Subcutaneous abdominal adipose tissue (tissue), 5 donors: ENCODE data around the gene NCOA3.
"Not testable (repeated sequence)": the region's sequence is repeated elsewhere in the genome, so short reads cannot be mapped to it uniquely, and the experiment has no call there.

ENCODE experiments used
- H3K27ac ChIP-seq: one replicate; pipeline ENCODE4 v1.7.0; 2013; ENCODE audit warnings: low read depth, mild to moderate bottlenecking, inconsistent platforms, low read length, moderate library complexity
- H3K27me3 ChIP-seq, 5 donors: one replicate each; pipeline ENCODE4 v1.7.0; 2013; ENCODE audit warnings: low read length in 5 of 5, inconsistent platforms in 1 of 5; ENCODE audit not compliant: control insufficient read depth in 5 of 5, insufficient read depth in 4 of 5
- H3K36me3 ChIP-seq, 5 donors: one replicate each; pipeline ENCODE4 v1.7.0; 2013; ENCODE audit warnings: low read length in 5 of 5; ENCODE audit not compliant: control insufficient read depth in 5 of 5, insufficient read depth in 5 of 5
- H3K4me1 ChIP-seq, 5 donors: one replicate each; pipeline ENCODE4 v1.7.0; 2013; ENCODE audit warnings: low read length in 5 of 5, mild to moderate bottlenecking in 3 of 5, moderate library complexity in 1 of 5; ENCODE audit not compliant: control insufficient read depth in 5 of 5, insufficient read depth in 5 of 5
- H3K4me3 ChIP-seq, 5 donors: one replicate each; pipeline ENCODE4 v1.7.0; 2013; ENCODE audit warnings: low read length in 5 of 5, low read depth in 1 of 5
- H3K9ac ChIP-seq, 5 donors: one replicate each; pipeline ENCODE4 v1.7.0; 2013; ENCODE audit warnings: low read length in 5 of 5, mild to moderate bottlenecking in 4 of 5, moderate library complexity in 3 of 5
- H3K9me3 ChIP-seq, 5 donors: one replicate each; pipeline ENCODE4 v1.7.0; 2013; ENCODE audit warnings: low read length in 5 of 5; ENCODE audit not compliant: control insufficient read depth in 5 of 5
- donor health status: healthy.
- donor health status: healthy.
- donor health status: healthy.
- donor health status: healthy.
- donor health status: healthy.

NCOA3 gene

GRCh38 chr20:47501482-47502270 is at the start of gene NCOA3:
NCOA3 (plus strand) TSS chr20:47501887; CDS start chr20:47622248, 120,361 bp downstream.
- Histone ChIP-seq H3K4me3 (peak within 1 kb of the TSS; percentile 84 to 91 (median 87)), H3K36me3 (no peaks in the 10 kb centered on the region), H3K9ac (peak within 1 kb of the TSS; percentile 87 to 96 (median 89)), H3K4me1 (peaks cover 2 to 24% (median 21%) of the 10 kb centered on the region in 5 donors), H3K27ac (peak within 1 kb of the TSS; percentile 90), H3K9me3 (no peaks in the 10 kb centered on the region), H3K27me3 (no peaks in the 10 kb centered on the region)

- Histone ChIP-seq H3K4me1 (peaks cover 0 to 2% (median 0%) of the 10 kb centered on the region in 5 donors), H3K27ac (no peak overlapping the region), H3K4me3 (no peak overlapping the region), H3K9me3 (peaks cover 0 to 3% (median 0%) of the 10 kb centered on the region in 5 donors), H3K36me3 (no peaks in the 10 kb centered on the region), H3K9ac (no peak overlapping the region), H3K27me3 (no peaks in the 10 kb centered on the region)
Observed at GRCh38 chr20:47452736-47453161, 48.9 kb upstream of the NCOA3 start.

DNA sequence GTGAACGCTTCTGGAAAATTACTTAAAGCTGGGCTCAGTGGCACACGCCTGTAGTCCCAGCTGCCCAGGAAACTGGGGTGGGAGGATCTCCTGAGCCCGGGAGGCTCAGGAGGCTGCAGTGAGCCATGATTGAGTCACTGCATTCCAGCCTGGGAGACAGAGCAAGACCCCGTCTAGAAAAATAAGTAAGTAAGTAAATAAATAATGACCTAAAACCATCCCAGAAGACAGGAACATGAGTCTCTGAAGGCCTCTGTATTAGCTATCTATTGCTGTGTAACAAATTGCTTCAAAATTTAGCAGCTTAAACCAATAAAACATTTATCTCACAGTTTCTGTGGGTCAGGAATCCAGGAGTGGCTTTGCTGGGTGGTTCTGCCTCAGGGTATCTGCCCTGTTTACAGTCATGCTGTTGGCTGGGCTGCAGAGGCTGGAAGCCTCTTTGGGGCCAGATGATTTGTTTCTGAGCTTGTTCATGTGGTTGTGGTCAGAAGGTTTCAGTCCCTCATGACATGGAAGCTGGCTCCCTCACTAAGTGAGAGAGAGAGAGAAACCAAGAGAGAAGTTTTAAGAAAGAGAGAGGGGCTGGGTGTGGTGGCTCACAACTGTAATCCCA is 48.4 kb upstream of the NCOA3 start:
- no peak overlapping the region for H3K27ac ChIP-seq
- peaks cover 0 to 2% (median 0%) of the 10 kb centered on the region in 5 donors for H3K4me1 ChIP-seq
- H3K9me3 ChIP-seq = peaks cover 0 to 3% (median 0%) of the 10 kb centered on the region in 5 donors
- no peaks in the 10 kb centered on the region for H3K36me3 ChIP-seq
- H3K27me3 ChIP-seq = no peaks in the 10 kb centered on the region
- no peak overlapping the region for H3K9ac ChIP-seq
- H3K4me3 ChIP-seq = no peak overlapping the region

DNA sequence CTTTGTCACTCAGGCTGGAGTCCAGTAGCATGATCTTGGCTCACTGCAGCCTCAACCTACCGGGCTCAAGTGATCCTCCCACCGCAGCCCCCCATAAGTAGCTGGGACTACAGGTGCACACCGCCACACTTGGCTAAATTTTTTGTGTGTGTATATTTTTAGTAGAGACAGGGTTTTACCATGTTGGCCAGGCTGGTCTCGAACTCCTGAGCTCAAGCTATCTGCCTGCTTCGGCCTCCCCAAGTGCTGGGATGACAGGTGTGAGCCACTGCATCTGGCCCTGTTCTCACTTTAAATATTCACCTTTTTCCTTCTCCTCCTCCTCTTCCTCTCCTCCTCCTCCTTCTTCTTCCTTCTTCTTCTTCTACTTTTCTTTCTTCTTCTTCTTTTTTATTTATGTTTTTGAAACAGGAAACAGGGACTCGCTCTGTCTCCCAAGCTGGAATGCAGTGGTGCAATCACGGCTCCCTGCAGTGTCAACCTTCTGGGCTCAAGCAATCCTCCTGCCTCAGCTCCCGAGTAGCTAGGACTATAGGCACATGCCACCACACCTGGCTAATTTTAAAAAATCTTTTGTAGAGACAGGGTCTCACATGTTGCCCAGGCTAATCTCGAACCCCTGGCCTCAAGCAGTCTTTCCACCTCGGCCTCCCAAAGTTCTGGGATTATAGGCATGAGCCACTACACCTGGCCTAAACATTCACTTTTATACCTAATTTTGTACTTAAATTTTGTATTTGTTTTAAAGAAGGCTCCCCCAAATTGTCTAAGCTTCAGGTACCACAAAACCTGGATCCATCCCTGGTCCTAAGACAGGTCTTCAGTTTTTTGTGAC is 47.2 kb upstream of the NCOA3 start:
- Histone ChIP-seq H3K9me3 (peaks cover 0 to 3% (median 0%) of the 10 kb centered on the region in 5 donors), H3K9ac (no peak overlapping the region), H3K36me3 (no peaks in the 10 kb centered on the region), H3K4me3 (no peak overlapping the region), H3K27me3 (no peaks in the 10 kb centered on the region), H3K4me1 (peaks cover 0 to 2% (median 0%) of the 10 kb centered on the region in 5 donors), H3K27ac (no peak overlapping the region)

- H3K9me3 ChIP-seq = peaks cover 0 to 3% (median 0%) of the 10 kb centered on the region in 5 donors
- peaks cover 0 to 2% (median 0%) of the 10 kb centered on the region in 5 donors for H3K4me1 ChIP-seq
- no peak overlapping the region for H3K27ac ChIP-seq
- no peak overlapping the region for H3K9ac ChIP-seq
- no peaks in the 10 kb centered on the region for H3K27me3 ChIP-seq
- no peaks in the 10 kb centered on the region for H3K36me3 ChIP-seq
- no peak overlapping the region for H3K4me3 ChIP-seq
Observed at GRCh38 chr20:47455133-47456040, 46.3 kb upstream of the NCOA3 start.

- Histone ChIP-seq H3K36me3 (no peaks in the 10 kb centered on the region), H3K4me3 (no peak overlapping the region), H3K9me3 (peaks cover 0 to 3% (median 0%) of the 10 kb centered on the region in 5 donors), H3K9ac (no peak overlapping the region), H3K27me3 (no peaks in the 10 kb centered on the region), H3K27ac (no peak overlapping the region), H3K4me1 (peaks cover 0 to 2% (median 0%) of the 10 kb centered on the region in 5 donors)
Observed at GRCh38 chr20:47456041-47456537, 45.6 kb upstream of the NCOA3 start.

- H3K4me1 ChIP-seq = peaks cover 0 to 2% (median 0%) of the 10 kb centered on the region in 5 donors
- no peak overlapping the region for H3K4me3 ChIP-seq
- H3K36me3 ChIP-seq = no peaks in the 10 kb centered on the region
- peaks cover 0 to 3% (median 0%) of the 10 kb centered on the region in 5 donors for H3K9me3 ChIP-seq
- H3K27me3 ChIP-seq = no peaks in the 10 kb centered on the region
- no peak overlapping the region for H3K27ac ChIP-seq
- no peak overlapping the region for H3K9ac ChIP-seq
Observed at GRCh38 chr20:47456952-47457724, 44.5 kb upstream of the NCOA3 start.

DNA sequence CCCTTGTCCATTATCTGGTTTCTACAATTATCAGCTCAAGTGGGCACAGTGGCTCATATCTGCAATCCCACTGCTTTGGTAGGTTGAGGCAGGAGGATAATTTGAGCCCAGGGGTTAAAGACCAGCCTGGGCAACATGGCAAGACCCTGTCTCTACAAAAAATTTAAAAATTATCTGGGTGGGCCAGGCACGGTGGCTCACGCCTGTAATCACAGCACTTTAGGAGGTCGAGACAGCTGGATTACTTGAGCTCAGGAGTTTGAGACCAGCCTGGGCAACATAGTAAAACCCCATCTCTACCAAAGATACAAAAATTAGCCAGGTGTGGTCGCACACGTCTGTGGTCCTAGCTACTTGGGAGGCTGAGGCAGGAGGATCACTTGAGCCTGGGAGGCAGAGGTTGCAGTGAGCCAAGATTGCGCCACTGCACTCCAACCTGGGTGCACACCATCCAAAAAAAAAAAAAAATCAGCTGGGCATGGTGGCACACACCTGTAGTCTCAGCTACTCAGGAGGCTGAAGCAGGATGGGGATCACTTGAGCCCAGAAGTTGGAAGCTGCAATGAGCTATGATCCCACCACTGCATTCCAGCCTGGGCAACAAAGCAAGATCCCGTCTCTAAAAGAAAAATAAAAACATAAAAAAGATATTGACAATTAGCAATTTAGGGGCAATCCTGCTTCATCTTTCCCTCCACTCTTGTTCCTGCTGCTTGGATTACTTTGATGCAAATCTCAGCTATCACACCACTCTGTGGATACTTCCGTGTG is 43.2 kb upstream of the NCOA3 start:
- not testable (repeated sequence) for H3K4me1 ChIP-seq, H3K27ac ChIP-seq, H3K4me3 ChIP-seq, H3K27me3 ChIP-seq, H3K9ac ChIP-seq, H3K36me3 ChIP-seq, H3K9me3 ChIP-seq
